ENCODE data around the gene KIF16B.
"Not testable (repeated sequence)": the region's sequence is repeated elsewhere in the genome, so short reads cannot be mapped to it uniquely, and the experiment has no call there.

KIF16B gene

DNA sequence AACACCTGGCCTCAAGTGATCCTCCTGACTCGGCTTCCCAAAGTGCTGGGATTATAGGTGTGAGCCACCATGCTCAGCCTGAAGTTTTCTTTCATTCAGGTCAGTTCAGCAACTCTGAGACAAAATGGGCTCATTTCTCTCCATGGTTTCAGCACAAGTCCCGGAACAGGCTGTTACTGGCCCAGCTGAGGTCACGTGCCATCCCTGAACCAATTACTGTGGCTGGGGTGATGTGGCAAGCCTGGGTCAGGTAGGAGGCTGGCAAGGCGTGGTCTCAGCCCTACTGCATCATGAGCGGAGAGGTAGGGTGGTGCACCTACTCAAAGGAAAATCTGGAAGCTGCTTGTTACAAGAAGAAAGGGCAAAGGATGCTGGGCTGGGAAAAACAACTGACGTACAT, 326.4 kb downstream of the KIF16B start:
- DNase-seq (ENCODE audit: low spot score): no peak

DNA sequence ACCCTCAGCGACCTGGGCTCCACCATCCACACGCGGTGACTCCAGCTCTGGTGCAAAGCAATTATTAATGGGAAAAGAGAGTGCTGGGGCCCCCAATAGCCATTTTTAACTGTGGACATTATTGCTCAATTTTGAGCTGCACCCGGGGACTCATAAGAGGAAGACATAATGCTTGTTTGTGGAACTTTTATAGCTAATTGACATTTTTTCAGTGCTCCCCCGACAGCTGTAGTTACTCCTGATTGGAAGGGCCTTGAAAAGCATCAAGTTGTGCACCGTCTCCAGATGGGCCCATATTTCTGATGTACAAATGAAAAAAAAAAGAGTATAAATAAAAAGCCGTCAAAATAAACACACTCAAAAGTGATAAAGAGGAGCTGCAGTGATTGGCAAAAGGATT, 327.0 kb downstream of the KIF16B start:
- DNase-seq (ENCODE audit: low spot score): no peak

DNA sequence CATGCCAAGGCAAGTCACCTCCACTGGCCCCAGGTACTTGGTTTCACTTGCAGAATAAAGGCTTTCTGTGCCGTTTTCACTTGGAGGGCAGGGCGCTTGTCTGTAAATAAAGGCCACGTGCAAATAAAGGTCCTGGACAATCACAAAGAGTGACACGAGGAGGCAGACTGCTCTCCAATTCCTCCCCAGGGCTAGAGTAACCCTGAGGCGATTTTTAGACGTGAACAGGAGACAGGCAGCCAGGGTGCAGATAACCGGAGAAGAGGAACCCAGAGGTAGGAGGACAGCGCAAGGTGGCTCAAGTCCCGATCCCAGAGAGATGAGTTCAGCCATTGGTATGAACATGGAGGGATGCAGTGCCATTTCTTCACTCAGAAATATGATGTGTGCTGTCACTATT, 327.4 kb downstream of the KIF16B start:
- no peak for DNase-seq (ENCODE audit: low spot score)

DNA sequence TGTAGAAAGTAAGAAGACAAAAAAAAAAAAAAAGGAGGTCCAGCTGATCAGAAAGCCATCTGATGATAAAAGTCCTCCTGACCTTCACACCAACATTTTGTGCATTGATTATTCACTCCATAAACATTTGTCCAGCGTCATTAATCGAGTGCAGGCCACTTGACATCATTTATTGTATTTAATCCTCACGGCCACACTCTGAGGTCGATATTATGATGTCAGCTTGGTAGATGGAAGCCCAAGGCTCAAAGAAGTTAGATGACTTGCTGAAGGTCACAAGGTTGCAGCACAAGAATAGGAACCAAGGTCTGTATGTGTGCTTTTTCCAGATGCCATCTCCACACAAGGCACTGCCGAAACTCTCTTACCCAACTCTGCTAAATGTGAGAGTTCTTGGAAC, 328.4 kb downstream of the KIF16B start:
- no peak for DNase-seq (ENCODE audit: low spot score)

DNA sequence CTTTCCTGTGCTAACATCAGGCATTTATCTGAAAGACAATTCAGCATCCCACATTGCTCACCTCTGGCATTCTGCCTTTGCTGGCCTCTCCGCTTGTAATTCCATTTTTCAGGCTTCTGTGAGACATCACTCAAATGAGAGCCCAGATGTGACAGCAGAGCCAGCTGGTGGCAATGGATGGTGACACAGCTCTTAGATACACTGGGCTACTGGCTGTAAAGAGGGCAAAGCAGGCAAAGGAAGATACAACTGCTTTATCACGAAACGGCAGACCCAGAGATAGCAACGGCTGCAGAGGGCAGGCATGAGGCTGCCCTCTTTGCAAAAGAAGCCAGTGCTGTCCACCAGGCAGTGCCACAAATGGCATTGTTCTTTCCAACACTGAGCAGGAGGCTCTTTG, 329.8 kb downstream of the KIF16B start:
- DNase-seq (ENCODE audit: low spot score): peak; percentile 49

DNA sequence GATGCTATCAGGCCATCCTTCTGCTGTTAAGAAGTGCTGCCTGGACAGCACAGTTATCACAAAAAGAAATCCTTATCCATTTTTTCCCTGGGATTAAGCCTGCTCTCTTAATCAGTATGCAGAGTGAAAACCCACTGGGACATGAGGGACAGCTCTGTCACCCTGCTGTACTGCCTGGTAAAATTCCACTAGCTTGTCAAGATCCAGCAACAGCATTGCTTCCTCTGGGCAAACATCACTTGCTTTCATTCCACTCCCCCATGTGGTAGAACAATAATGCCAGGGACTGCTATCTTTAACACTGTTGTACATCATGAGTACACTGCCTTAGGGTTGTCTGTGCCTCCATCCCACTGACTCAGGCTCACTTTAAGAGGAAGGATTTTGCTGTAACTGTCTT, 331.3 kb downstream of the KIF16B start:
- peak; percentile 54 for DNase-seq (ENCODE audit: low spot score)

DNA sequence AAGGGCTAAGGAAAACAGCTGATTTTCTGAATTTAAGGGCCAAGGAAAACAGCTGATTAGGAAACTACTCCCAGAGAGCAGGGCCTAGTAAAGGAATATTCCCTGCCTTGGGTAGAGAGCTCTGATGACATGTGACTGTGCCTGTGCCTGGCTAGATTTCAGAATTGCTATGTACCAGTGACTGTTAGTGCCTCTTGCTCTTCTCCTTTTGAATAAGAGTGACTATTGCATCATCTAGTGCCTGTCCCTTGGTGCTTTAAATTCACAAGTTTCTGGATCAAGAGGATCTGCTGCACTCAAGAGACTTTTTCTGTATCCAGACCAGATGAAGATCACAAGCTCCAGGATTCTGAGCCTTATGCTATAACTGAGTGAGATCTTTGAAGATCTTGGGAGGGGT, 332.9 kb downstream of the KIF16B start:
- no peak for DNase-seq (ENCODE audit: low spot score)

DNA sequence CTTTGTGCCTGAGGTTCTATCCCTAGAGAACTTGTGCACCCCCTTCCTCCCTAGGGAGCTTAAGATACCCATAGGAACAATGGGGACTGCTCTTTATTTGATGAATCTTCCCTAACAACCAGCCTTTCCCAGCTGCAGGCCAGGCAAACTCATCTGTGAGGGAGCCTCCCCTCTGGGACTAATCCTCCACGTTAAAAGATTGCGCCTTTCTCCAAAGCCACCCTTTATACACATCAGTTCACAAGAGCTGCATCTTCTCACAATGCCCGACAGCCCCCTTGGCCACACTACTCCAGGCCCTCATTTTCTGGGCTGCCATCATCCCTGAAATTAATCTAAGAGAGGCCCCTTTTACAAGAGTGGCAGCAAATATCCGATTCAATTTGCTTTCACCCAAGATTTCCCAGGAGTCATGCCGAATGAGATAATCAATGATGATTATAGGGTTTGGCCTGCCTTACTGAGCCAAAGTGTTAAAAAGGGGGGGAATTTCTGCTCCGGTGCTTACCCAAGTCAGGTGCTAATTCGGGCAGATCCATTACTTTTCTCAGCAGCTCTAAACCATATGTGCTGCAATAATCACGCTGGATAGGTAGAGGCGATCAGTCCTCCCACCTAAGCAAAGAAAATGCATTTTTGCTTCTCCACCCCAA, 336.5 kb downstream of the KIF16B start:
- no peak for DNase-seq (ENCODE audit: low spot score)

DNA sequence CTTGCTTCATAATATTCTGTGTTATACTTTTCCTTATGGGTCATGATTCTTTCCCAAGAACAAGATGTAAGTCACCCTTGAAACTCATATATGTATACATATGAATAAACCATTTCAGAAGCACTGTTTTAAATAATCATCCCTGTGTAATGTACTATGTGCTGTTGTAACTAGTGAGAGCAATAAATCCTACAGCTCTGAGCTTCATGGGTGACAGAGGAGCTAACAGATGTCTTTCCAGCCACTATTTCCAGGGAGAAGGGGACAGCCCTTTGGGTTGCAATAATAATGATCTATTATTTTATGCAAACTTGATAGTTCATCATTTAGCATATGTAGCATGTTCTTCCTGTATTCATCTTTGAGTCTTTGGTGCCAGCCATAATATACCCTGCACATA, 342.8 kb downstream of the KIF16B start:
- DNase-seq (ENCODE audit: low spot score): no peak

DNA sequence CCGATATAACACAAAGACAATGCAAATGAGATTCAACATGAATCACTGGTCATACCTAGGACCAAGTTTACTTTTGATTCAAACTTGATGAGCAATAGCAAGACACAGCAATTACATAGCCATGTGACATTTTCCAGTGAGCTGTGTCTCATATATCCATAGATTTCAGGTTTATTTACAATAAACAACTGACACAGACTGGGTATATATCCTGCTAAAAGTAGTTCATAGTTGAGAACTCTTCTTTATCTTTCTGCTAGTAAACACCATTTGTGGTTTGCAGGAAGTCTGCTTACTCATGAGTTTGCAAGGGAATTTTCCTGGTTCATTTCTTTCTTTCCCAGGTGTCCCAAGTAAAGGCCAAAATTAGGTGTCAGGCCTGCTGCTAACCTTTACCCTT, 343.4 kb downstream of the KIF16B start:
- DNase-seq (ENCODE audit: low spot score): no peak

DNA sequence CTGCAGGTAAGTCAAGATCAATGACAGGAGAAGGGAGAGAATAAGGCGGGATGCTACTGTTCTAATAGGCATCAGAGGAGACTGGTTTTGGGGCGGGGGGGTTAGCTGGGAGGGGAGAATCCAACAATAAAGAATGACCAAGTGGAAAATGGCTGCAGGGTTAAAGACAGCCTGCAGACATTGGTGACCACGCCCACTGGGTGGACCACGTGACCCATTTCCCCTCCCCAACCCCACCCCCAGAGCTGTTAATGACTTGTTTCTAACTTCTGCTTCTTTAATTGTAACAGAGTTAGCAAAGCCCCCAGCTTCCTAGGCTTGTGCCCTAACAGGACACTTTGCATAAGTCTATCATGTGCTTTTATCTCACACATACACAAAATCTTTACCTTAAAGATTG, 344.5 kb downstream of the KIF16B start:
- DNase-seq (ENCODE audit: low spot score): no peak

DNA sequence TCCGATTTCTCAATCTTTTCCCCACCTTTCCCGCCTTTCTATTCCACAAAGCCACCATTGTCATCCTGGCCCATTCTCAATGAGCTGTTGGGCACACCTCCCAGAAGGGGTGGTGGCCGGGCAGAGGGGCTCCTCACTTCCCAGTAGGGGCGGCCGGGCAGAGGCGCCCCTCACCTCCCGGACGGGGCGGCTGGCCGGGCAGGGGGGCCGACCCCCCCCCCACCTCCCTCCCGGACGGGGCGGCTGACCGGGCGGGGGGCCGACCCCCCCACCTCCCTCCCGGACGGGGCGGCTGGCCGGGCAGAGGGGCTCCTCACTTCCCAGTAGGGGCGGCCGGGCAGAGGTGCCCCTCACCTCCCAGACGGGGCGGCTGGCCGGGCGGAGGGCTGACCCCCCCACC, 346.3 kb downstream of the KIF16B start:
- not testable (repeated sequence) for DNase-seq (ENCODE audit: low spot score)

DNA sequence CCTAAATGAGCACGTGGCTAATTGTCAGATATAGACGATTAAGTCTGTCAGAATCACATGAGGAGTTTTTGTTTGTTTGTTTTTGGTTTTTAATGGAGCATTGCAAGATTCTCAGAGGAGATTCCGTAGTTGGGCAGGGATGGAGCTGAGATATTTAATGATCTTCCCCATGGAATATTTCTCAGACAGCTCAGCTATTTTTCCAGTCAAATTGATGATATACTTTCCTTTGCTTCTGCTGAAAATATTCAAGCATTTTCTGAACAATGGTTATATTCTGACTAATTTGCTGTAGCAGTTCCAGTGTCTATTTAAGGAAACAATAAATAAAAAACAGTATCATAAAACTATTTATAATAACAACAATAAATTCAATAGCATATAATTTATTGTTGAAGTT, 348.4 kb downstream of the KIF16B start:
- DNase-seq (ENCODE audit: low spot score): no peak

DNA sequence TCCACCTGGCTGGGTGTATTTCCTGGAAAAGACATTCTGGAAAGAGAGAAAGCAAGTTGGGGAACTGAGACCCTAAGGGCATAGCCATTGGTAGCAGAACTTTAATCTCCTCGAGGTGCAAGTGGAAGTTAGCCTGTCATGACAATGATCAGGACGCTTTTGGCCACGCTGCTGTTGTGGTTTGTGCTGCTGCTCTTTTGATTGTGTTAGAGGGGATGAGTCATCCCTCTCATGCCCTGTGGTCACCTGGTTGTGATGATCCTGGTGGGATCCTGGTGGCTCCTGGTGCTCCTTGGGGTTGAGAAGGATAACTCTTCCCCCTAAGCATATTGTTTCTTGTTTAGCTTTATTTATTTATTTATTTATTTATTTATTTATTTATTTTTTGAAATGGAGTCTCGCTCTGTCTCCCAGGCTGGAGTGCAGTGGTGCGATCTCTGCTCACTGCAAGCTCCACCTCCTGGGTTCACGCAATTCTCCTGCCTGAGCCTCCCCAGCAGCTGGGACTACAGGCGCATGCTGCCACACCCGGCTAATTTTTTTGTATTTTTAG, 350.3 kb downstream of the KIF16B start:
- no peak for DNase-seq (ENCODE audit: low spot score)
